ENCODE results near the gene GDF7. TPM values are rescaled to one million over a fixed set of nuclear protein-coding genes. Genes with fewer than 3 reads are reported as not detected.

GDF7 gene
- total and polyA plus RNA-seq, 2 of the 4 experiments (the other 2 are of a cell fraction) = under 0.01 to 0.02 TPM

DNA sequence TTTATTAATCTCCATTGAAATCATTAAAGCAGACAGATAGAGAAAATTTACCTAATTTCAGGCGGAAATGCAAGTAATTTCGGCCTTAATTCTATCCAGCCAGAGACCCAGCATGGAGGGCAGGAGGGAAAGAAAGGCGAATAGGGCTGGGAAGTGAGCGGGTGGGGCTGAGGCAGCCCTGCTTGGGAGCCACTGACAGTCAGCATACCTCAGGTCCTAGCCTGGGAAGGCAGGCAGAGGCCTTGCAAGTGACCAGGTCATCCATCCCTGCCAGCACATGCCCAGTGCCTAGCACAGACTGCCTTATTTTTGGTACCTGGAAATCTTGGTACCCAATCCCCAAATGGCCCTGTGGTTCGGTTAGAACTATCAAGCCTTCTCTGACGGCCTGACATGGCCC, 1.5 kb downstream of the GDF7 start:
- Histone ChIP-seq H3K9ac (ENCODE audit: low read depth, low read length) (no peak overlapping the region), H4K5ac (ENCODE audit: low read depth, low read length) (no peak overlapping the region), H3K79me1 (ENCODE audit: low read depth in 1 of 2, low read length in 2 of 2) (no peaks in the 10 kb centered on the region), H3K36me3 (ENCODE audit: control insufficient read depth, insufficient read depth, low read length) (no peaks in the 10 kb centered on the region), H4K20me1 (ENCODE audit: insufficient read depth, low read length) (peaks cover 16% of the 10 kb centered on the region), H2AFZ (replicated peaks; ENCODE audit: low read length, poor library complexity) (no peak overlapping the region), H2BK20ac (ENCODE audit: low read depth, low read length) (no peak overlapping the region), H3K4me1 (ENCODE audit: control insufficient read depth, insufficient read depth, low read length) (peaks cover 3% of the 10 kb centered on the region; the same call in 1 of the 2 replicates), H4K91ac (ENCODE audit: insufficient read depth, low read depth, low read length) (no peak overlapping the region), H2BK120ac (ENCODE audit: low read depth, low read length) (no peak overlapping the region), H3K4me3 (ENCODE audit: insufficient read depth, low read depth, low read length) (no peak overlapping the region), H2AK9ac (replicated peaks; ENCODE audit: low read depth, low read length, poor library complexity) (no peak overlapping the region), H3K9me3 (ENCODE audit: control insufficient read depth, insufficient read depth, low read length) (peaks cover 12% of the 10 kb centered on the region; the same call in 1 of the 2 replicates), H3K18ac (ENCODE audit: low read depth, low read length) (no peak overlapping the region), H3K9me1 (ENCODE audit: insufficient read depth, low read length) (no peaks in the 10 kb centered on the region), H3K4me2 (ENCODE audit: low read depth, low read length) (no peak overlapping the region), H3K56ac (ENCODE audit: extremely low read depth, insufficient read depth, low read length) (no peak overlapping the region; the same call in 1 of the 2 replicates), H2BK15ac (ENCODE audit: low read depth, low read length) (no peak overlapping the region), H3K23ac (ENCODE audit: low read depth, low read length) (no peak overlapping the region), H2BK5ac (ENCODE audit: low read depth, low read length, poor library complexity, severe bottlenecking) (no peak overlapping the region), H3K27ac (ENCODE audit: insufficient read depth, low read length) (no peak overlapping the region), H2AK5ac (ENCODE audit: low read depth, low read length) (no peak overlapping the region), H4K8ac (ENCODE audit: low read depth in 2 of 2, low read length in 2 of 2) (no peak overlapping the region), H3K27me3 (ENCODE audit: control insufficient read depth, insufficient read depth, low read length) (peaks cover 91% of the 10 kb centered on the region), H3K14ac (replicated peaks; ENCODE audit: low read depth, low read length) (no peak overlapping the region), H3K4ac (ENCODE audit: low read depth, low read length) (no peak overlapping the region)
- ChIA-PET POLR2A (ENCODE audit: unreplicated experiment) (no interaction called here), CTCF (interaction anchor here (0.7 kb wide), 1 partner anchor 194 kb away, joined by 3 read pairs; no protein-coding TSS in a partner anchor)
- BruUV-seq (replicated peaks) = no TSS peak
- TF ChIP-seq FOS (IDR thresholded peaks at IDR 0.05; ENCODE audit: low read depth, low read length) = no peak
- no peak for TF ChIP-seq RCOR1 (IDR thresholded peaks at IDR 0.05; ENCODE audit: insufficient replicate concordance, low read length)
- TF ChIP-seq USF2 (IDR thresholded peaks at IDR 0.05; ENCODE audit: low read depth, low read length) = no peak
- TF ChIP-seq RAD21 (IDR thresholded peaks at IDR 0.05; ENCODE audit: low read length) = no peak
- TF ChIP-seq POLR2A (IDR thresholded peaks at IDR 0.05; ENCODE audit: low read depth, low read length) = no peak
- TF ChIP-seq CEBPB (IDR thresholded peaks at IDR 0.05; ENCODE audit: low read depth, low read length) = no peak
- DNase-seq (no peak), ATAC-seq (ENCODE audit: low read depth) (no peak)
- dilution Hi-C loops (cut with HindIII; ENCODE audit: low sequenced_read_pairs, unreplicated experiment) (no loop called here), intact Hi-C loops (cut with micrococcal nuclease) (no loop called here), in situ Hi-C loops (cut with MboI; ENCODE audit: low sequenced_read_pairs) (loop anchor here (25.0 kb wide), 1 partner anchor 1094 kb away; no protein-coding TSS in a partner anchor)
- 94% methylated on average over 3 of the region's 6 CpGs; no CpG with 5 or more reads in 1 of the 2 experiments for WGBS, 2 experiments (ENCODE audit: extremely low coverage in 2 of 2, insufficient read length in 1 of 2)

Data from IMR-90 (cell line).